ENCODE data around the gene CSF1. TPM values are rescaled to one million over a fixed set of nuclear protein-coding genes. Genes with fewer than 3 reads are reported as not detected.

Gene CSF1
- total and polyA plus RNA-seq, 2 of the 13 experiments (the other 11 are each of a cell fraction or from before 2014, with no cell fraction given), result 4.6 to 13.3 TPM

DNA sequence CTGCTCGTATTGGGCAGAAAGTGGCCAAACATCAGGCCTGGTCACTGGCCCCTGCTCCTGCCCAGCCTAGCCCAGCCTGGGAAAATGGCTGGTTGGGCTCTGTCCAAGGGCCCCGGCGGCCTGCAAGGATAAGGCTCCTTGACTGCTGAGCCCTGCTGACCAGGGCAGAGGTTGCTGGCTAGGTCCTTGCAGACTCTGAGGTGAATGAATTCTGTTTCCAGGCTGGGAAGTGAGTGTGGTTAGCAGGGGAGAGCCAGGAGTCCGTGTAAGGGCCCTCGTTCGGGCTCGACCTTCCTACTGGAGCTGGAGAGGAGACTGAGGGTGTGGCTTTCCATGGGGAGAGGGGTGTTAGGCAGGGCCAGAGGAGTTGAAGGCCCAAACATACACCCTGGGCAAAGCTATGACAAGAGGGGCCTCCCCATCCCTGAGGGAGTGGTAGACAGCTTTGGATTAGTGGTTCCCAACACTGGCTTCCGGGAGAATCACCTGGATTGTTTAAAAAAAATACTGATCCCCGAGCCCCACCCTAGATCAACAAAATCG lies 20.6 kb downstream of the CSF1 start (continued):
- TF ChIP-seq, protein P1, sequence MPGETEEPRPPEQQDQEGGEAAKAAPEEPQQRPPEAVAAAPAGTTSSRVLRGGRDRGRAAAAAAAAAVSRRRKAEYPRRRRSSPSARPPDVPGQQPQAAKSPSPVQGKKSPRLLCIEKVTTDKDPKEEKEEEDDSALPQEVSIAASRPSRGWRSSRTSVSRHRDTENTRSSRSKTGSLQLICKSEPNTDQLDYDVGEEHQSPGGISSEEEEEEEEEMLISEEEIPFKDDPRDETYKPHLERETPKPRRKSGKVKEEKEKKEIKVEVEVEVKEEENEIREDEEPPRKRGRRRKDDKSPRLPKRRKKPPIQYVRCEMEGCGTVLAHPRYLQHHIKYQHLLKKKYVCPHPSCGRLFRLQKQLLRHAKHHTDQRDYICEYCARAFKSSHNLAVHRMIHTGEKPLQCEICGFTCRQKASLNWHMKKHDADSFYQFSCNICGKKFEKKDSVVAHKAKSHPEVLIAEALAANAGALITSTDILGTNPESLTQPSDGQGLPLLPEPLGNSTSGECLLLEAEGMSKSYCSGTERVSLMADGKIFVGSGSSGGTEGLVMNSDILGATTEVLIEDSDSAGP (CRISPR knock-in tag; IDR thresholded peaks at IDR 0.05; ENCODE audit: borderline replicate concordance), result peak; percentile 35; the same call in 1 of the 2 replicates
- TF ChIP-seq NCOR1 (IDR thresholded peaks at IDR 0.05; ENCODE audit: borderline replicate concordance, low read length) (peak; percentile 51; the same call in 1 of the 2 replicates), RAD21 (CRISPR knock-in tag; IDR thresholded peaks at IDR 0.05) (peak; percentile 14; the same call in 1 of the 2 replicates), SMARCC2 (IDR thresholded peaks at IDR 0.05) (peak; percentile 55; the same call in 1 of the 2 replicates), HDAC2 (CRISPR knock-in tag; IDR thresholded peaks at IDR 0.05) (peak; percentile 61; the same call in 1 of the 2 replicates), RARA (CRISPR knock-in tag; IDR thresholded peaks at IDR 0.05) (peak; percentile 23; the same call in 1 of the 2 replicates), RNF2 (conservative IDR thresholded peaks at IDR 0.05; ENCODE audit: low read depth) (no peak), ZFY (CRISPR knock-in tag; IDR thresholded peaks at IDR 0.05) (peak; percentile 68), LCORL (IDR thresholded peaks at IDR 0.05) (no peak), LCORL (CRISPR knock-in tag; IDR thresholded peaks at IDR 0.05) (peak; percentile 88; the same call in 1 of the 2 replicates), SIX4 (CRISPR knock-in tag; IDR thresholded peaks at IDR 0.05) (no peak), TAF1 (CRISPR knock-in tag; IDR thresholded peaks at IDR 0.05) (peak; percentile 35; the same call in 1 of the 2 replicates), HOXA3 (CRISPR knock-in tag; IDR thresholded peaks at IDR 0.05) (peak; percentile 55; the same call in 1 of the 2 replicates), FOXA3 (CRISPR knock-in tag; IDR thresholded peaks at IDR 0.05) (peak; percentile 33; the same call in 1 of the 2 replicates), ISL2 (CRISPR knock-in tag; IDR thresholded peaks at IDR 0.05) (0 out of 2 replicates have a peak, but pooled peaks have one; percentile 45), PPARG (CRISPR knock-in tag; conservative IDR thresholded peaks at IDR 0.05) (peak; percentile 70)
- TF ChIP-seq, protein P2, sequence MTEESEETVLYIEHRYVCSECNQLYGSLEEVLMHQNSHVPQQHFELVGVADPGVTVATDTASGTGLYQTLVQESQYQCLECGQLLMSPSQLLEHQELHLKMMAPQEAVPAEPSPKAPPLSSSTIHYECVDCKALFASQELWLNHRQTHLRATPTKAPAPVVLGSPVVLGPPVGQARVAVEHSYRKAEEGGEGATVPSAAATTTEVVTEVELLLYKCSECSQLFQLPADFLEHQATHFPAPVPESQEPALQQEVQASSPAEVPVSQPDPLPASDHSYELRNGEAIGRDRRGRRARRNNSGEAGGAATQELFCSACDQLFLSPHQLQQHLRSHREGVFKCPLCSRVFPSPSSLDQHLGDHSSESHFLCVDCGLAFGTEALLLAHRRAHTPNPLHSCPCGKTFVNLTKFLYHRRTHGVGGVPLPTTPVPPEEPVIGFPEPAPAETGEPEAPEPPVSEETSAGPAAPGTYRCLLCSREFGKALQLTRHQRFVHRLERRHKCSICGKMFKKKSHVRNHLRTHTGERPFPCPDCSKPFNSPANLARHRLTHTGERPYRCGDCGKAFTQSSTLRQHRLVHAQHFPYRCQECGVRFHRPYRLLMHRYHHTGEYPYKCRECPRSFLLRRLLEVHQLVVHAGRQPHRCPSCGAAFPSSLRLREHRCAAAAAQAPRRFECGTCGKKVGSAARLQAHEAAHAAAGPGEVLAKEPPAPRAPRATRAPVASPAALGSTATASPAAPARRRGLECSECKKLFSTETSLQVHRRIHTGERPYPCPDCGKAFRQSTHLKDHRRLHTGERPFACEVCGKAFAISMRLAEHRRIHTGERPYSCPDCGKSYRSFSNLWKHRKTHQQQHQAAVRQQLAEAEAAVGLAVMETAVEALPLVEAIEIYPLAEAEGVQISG (CRISPR knock-in tag; IDR thresholded peaks at IDR 0.05), result peak; percentile 42
- TF ChIP-seq, protein P3, sequence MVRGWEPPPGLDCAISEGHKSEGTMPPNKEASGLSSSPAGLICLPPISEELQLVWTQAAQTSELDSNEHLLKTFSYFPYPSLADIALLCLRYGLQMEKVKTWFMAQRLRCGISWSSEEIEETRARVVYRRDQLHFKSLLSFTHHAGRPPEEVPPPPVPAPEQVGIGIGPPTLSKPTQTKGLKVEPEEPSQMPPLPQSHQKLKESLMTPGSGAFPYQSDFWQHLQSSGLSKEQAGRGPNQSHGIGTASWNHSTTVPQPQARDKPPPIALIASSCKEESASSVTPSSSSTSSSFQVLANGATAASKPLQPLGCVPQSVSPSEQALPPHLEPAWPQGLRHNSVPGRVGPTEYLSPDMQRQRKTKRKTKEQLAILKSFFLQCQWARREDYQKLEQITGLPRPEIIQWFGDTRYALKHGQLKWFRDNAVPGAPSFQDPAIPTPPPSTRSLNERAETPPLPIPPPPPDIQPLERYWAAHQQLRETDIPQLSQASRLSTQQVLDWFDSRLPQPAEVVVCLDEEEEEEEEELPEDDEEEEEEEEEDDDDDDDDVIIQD (CRISPR knock-in tag; IDR thresholded peaks at IDR 0.05; ENCODE audit: low read depth), result 0 out of 2 replicates have a peak, but pooled peaks have one; percentile 30

Data from HepG2 (cell line).